GM18519 (cell line): Measurements from ENCODE around the gene TGIF1.
"Not testable (repeated sequence)": the region's sequence is repeated elsewhere in the genome, so short reads cannot be mapped to it uniquely, and the experiment has no call there.

Experiments
- ATAC-seq: cut with Tn5 transposase; IDR thresholded peaks from one replicate; pipeline ENCODE4 v1.9.1; 2021; ENCODE audit warnings: mild to moderate bottlenecking, moderate library complexity; ENCODE audit not compliant: unreplicated experiment, low FRiP score

Gene TGIF1

DNA sequence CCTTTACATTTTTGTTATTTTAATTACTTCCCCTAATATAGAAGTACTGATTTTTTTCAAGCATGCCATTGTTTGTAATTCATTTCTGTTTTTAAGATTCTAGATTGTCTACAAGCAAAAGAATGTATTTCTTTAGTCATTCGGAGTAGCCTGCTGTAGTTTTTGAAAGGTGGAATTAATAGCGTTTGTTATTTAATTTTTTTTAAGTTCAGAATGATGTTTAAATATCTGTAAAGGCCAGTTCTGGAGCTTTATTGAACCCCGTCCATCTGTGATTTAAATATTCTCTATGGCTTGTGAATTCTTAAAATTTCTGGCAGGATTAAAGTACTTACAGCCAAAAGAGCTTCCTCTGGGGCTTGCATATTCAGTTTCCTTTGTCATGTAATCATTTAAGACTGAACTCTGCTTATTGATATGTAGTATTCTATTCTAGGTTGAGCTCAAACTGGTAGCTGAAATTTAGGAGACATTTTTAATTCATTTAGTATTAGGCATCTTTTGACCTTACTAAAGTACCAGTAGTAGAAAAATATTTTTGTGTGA is 5.2 kb downstream of the TGIF1 start:
- no peak for ATAC-seq

GRCh38 chr18:3455907-3456685 is 6.1 kb downstream of the TGIF1 start:
- ATAC-seq, result no peak

DNA sequence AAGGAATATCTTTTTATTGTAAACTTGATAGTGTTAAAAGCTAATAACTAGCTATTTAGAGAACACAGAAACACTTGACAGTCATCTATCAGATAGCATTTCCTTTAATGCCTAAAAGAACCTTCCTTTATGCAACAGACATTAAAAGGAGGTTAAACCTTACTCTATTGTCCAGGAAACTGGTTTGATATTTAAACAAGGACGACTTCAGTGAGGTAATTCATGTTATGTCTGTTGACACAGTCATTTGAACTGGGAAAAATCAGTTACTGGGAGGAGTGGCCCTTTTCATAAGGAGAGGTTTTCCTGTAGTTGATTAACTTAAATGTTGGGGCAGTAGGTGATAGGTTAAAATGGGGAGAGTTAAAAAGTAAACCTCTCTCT is 6.7 kb downstream of the TGIF1 start:
- no peak for ATAC-seq

DNA sequence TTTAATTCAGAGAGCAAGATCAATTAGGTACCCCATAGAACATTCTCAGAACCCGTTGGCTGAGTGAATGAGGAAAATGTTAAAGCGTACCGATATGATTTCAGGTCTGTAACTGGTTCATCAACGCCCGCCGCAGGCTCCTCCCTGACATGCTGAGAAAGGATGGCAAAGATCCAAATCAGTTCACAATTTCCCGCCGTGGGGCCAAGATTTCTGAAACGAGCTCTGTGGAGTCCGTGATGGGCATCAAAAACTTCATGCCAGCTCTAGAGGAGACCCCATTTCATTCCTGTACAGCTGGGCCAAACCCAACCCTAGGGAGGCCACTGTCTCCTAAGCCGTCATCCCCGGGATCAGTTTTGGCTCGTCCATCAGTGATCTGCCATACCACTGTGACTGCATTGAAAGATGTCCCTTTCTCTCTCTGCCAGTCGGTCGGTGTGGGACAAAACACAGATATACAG is 7.3 kb downstream of the TGIF1 start:
- no peak for ATAC-seq

- no peak for ATAC-seq
These were observed 8.4 kb downstream of the TGIF1 start for GRCh38 chr18:3458378-3458777.

GRCh38 chr18:3458952-3459853 is 9.2 kb downstream of the TGIF1 start:
- ATAC-seq, result no peak

DNA sequence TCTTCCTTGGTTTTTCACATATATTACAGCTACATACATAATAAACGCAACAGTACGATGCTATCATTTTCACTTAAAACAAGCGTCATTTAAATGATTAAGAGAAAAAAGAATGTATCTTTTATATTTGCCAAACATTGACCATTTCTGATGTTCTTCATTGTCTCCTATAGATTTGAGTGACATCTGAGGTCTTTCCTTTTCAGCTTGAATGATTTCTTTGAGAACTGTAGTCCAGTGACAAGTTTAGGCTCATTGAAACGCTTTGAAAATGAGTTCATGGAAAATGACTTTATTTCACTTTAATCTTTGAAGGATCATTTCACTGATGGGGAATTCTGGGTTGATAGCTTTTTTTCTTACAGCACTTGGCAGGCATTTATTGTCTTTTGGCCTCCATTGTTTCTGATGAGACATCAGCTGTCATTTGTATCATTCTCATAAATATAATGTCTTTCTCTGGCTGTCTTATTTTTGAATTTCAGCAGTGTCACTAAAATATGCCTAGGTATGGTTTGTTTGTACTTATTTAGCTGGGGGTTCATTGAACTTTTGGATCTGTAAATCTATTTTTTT is 10.9 kb downstream of the TGIF1 start:
- no peak for ATAC-seq

DNA sequence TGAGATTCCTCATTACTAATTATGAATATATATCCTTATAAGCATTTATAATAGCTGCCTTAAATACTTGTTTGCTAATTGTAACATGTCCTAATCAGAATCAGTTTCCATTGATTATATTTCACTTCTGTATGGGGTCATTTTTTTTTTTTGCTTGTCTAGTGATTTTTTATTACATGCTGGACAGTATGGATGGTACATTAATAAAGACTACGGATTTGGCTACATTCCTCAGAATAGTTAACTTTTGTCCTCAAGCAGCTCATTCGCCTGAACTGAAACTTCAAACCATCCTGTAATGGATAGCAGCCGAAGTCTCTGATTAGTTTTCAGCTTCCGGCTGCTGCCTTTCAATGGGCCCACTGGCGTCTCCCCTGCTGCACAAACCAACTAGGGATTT is 11.7 kb downstream of the TGIF1 start:
- ATAC-seq, result no peak

- no peak for ATAC-seq
These were observed 13.1 kb downstream of the TGIF1 start for GRCh38 chr18:3463051-3463450.

GRCh38 chr18:3466045-3466444 is 16.1 kb downstream of the TGIF1 start:
- ATAC-seq, result no peak

- no peak for ATAC-seq
These were observed 16.9 kb downstream of the TGIF1 start for GRCh38 chr18:3466872-3467271.

DNA sequence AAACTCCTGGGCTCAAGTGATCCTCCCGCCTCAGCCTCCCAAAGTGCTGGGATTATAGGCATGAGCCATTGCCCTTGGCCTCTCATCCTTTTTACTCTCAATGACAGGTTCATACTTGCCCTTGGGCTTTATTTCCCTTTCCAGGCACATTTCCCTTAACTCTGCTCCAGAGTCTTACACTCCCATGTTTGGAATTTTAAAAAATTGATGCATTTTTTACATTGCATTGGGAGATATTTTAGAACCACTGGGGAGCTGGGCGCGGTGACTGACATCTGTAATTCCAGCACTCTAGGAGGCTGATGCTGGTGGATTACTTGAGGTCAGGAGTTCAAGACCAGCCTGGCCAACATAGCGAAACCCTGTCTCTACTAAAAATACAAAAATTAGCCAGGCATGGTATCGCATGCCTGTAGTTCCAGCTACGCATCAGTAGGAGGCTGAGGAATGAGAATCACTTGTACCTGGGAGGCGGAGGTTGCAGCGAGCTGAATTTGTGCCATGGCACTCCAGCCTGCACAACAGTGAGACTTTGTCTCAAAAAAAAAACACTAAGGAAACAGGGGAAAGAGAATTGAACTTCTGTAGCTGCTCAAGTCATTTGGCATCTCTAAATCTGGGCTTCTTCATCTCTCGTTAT is 18.2 kb downstream of the TGIF1 start:
- no peak for ATAC-seq

- ATAC-seq, result no peak
These were observed 18.9 kb downstream of the TGIF1 start for GRCh38 chr18:3468833-3469232.

DNA sequence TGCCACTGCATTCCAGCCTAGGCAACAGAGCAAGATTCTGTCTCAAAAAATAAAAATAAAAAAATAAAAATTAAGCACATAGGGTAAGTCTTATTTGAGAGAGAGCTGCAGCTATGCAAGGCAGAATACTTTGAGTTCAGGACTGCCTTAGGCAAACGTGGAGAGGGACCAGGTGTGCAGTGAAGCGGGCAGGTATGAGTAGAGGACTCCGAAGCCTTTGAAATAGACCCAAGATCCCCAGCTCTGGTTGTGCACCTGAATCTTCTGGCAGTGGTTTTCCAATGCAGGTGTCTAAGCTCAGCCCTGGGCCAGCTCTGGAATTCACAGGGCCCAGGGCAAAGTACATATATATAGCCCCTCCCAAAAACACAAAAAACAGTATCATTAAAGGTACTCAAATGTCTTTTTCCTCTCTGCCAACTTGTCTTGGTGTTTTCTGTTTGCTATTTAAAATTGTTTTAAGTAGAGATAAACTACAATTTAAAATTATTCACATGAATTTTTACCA is 21.2 kb downstream of the TGIF1 start:
- no peak for ATAC-seq

DNA sequence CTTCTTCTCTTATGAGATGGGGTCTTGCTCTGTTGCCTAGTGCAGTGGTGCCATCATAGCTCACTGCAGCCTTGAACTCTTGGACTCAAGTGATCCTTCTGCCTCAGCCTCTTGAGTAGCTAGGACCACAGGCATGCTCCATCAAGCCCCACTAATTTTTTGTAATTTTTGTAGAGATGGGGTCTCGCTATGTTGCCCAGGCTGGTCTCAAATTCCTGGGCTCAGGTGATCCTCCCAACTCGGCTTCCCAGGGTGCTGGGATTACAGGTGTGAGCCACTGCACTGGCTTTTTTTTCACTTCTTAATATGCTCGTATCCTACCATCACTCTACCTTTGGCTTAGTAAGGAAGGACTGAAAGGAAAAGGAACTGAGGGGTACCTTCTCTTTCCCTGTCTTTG is 22.1 kb downstream of the TGIF1 start:
- not testable (repeated sequence) for ATAC-seq

- peak; percentile 91 for ATAC-seq
These were observed 22.9 kb downstream of the TGIF1 start for GRCh38 chr18:3472681-3473544.

- no peak for ATAC-seq
These were observed 28.4 kb downstream of the TGIF1 start for GRCh38 chr18:3478262-3478978.

DNA sequence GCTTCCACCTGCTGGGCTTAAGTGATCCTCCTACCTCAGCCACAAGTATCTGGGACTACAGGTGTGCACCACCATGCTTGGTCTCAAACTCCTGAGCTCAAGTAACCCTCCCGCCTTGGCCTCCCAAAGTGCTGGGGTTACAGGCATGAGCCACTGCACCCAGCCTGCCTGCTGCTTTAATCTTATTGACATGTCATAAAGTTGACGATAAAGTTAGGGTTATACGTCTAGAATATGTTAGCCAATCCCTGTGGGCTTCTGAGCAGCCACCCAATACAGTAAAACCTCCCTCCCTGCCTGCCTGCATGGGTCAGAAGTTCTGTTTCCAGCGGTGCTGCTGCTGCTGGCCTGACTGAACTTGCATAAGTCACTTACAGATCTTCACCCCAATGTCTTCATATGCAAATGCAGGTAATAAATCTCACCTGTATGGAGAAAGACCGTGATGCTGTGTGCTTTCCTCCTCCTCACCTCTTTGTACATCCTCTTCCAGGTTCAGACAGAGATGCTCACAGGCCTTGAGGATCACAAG is 30.1 kb downstream of the TGIF1 start:
- no peak for ATAC-seq
